ENCODE results near the gene PRAMEF5. TPM values are rescaled to one million over a fixed set of nuclear protein-coding genes. Genes with fewer than 3 reads are reported as not detected.
"Not testable (repeated sequence)": the region's sequence is repeated elsewhere in the genome, so short reads cannot be mapped to it uniquely, and the experiment has no call there.

Gene PRAMEF5
- total and polyA plus RNA-seq, 8 donors = not detected

DNA sequence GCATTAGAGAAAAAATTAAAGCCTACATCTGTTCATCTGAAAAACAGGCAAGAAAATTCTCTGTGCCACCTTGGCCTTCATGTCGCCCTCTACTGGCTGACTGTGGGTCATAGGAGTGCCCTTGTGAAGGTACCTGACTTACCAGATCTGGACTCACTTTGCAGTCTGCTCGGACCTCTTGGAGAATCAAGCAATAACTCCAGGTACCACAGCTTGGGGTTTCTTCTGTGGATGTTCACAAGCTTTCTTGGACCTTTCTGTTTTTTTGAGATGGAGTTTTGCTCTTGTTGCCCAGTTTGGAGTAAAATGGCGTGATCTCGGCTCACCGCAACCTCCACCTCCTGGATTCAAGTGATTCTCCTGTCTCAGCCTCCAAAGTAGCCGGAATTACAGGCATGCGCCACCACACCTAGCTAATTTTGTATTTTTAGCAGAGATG, 25.6 kb upstream of the PRAMEF5 start:
- TF ChIP-seq, protein P1, sequence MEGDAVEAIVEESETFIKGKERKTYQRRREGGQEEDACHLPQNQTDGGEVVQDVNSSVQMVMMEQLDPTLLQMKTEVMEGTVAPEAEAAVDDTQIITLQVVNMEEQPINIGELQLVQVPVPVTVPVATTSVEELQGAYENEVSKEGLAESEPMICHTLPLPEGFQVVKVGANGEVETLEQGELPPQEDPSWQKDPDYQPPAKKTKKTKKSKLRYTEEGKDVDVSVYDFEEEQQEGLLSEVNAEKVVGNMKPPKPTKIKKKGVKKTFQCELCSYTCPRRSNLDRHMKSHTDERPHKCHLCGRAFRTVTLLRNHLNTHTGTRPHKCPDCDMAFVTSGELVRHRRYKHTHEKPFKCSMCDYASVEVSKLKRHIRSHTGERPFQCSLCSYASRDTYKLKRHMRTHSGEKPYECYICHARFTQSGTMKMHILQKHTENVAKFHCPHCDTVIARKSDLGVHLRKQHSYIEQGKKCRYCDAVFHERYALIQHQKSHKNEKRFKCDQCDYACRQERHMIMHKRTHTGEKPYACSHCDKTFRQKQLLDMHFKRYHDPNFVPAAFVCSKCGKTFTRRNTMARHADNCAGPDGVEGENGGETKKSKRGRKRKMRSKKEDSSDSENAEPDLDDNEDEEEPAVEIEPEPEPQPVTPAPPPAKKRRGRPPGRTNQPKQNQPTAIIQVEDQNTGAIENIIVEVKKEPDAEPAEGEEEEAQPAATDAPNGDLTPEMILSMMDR (IDR thresholded peaks at IDR 0.05) = peak in 3 of 4 donors; percentile 18 to 57 (median 32)
- no peaks in the 10 kb centered on the region for H3K36me3 ChIP-seq
- intact Hi-C loops (cut with DNase I) = no loop called here
- 65 to 68% methylated on average over 7 of the region's 7 CpGs for WGBS, 2 donors
- H3K4me1 ChIP-seq = no peaks in the 10 kb centered on the region
- no peak overlapping the region for H3K4me3 ChIP-seq
- no peaks in the 10 kb centered on the region for H3K9me3 ChIP-seq
- ATAC-seq (peak in 3 of 4 donors; percentile 42 to 56 (median 46)), FAIRE-seq (no peak), DNase-seq (peak in 4 of 6 donors; percentile 18 to 69 (median 46))
- H3K27ac ChIP-seq = no peak overlapping the region
- peaks cover 0 to 3% (median 0%) of the 10 kb centered on the region in 4 donors for H3K27me3 ChIP-seq

DNA sequence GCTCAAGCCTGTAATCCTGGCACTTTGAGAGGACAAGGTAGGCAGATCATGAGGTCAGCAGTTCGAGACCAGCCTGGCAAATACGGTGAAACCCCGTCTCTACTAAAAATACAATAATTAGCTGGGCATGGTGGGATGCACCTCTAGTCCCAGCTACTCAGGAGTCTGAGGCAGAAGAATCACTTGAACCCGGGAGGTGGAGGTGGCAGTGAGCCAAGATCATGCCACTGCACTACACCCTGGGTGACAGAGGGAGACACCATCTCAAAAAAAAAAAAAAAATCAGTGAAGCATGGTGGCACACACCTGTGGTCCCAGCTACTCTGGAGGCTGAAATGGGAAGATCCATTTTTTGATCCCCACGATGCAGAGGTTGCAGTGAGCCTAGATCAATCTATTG, 23.9 kb upstream of the PRAMEF5 start:
- H3K27ac ChIP-seq; ATAC-seq; H3K4me3 ChIP-seq; DNase-seq; H3K36me3 ChIP-seq; H3K27me3 ChIP-seq; H3K4me1 ChIP-seq; H3K9me3 ChIP-seq; FAIRE-seq; intact Hi-C loops (cut with DNase I): not testable (repeated sequence)
- 68 to 75% methylated on average over 5 of the region's 5 CpGs for WGBS, 2 donors

DNA sequence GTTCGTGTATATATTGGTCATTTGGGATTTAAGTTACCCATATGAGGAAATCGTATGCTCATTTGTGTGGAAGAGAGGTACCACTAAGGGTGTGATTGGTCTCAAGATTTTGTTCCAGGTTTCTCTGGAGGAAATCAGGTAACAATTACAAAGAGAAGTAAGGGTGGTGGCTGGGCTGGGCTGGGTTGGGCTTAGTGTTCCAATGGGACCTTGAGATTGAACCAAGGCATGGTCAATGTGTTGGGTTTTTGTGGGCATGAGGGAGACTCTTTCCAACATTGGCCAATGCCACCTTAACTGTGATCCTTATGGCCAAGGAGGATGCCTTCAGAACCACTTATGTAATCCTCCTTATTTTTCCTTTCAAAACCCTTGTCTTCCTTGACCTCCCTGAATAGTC, 23.4 kb upstream of the PRAMEF5 start:
- H3K9me3 ChIP-seq; H3K27me3 ChIP-seq; H3K36me3 ChIP-seq; DNase-seq; FAIRE-seq; ATAC-seq; H3K4me1 ChIP-seq; H3K27ac ChIP-seq; intact Hi-C loops (cut with DNase I); H3K4me3 ChIP-seq: not testable (repeated sequence)
- WGBS, 2 donors = 57 to 64% methylated on average over 2 of the region's 2 CpGs

DNA sequence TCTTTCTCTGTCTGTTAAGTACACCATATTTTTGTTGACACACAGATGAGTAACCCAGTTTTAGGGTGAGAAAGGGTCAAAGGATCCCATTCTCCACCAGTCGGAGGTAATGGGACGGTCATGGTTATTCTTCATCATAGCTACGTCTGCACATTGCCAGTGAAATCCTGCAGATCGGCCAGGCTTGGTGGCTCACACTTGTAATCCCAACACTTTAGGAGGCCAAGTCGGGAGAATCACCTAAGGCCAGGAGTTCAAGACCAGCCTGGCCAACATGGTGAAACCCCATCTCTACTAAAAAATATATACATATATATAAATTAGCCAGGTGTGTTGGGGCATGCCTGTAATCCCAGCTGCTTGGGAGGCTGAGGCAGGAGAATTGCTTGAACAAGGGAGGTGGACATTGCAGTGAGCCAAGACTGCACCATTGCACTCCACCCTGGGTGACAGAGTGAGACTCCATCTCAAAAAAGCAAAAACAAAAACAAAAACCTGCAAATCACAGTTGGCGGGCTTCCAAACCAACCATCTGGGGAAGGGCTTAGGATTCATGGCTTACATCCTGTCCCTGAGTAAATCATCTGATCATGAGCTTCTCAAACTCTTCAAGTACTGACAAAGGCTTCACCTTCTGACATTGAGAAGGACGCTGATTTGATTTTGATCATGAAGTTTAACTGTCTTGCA, 22.8 kb upstream of the PRAMEF5 start:
- H3K9me3 ChIP-seq; H3K4me3 ChIP-seq; H3K4me1 ChIP-seq; H3K27me3 ChIP-seq; H3K27ac ChIP-seq; H3K36me3 ChIP-seq; intact Hi-C loops (cut with DNase I); FAIRE-seq; ATAC-seq: not testable (repeated sequence)
- WGBS, 2 donors = 66 to 72% methylated on average over 7 of the region's 7 CpGs
- peak in 1 of 6 donors; percentile 8 for DNase-seq

DNA sequence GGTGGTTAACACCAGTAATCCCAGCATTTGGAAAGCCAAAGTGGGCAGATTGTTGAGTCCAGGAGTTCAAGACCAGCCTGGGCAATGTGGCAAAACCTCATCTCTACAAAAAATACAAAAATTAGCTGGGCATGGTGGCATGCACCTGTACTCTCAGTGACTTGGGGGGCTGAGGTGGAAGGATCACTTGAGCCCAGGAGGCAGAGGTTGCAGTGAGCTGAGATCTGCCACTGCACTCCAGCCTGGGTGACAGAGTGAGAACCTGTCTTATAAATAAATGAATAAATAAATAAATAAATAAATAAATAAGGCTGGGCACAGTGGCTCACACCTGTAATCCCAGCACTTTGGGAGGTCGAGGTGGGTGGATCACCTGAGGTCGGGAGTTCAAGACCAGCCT, 21.9 kb upstream of the PRAMEF5 start:
- WGBS, 2 donors = 38 to 39% methylated on average over 2 of the region's 2 CpGs
- H3K27me3 ChIP-seq; ATAC-seq; FAIRE-seq; intact Hi-C loops (cut with DNase I); H3K36me3 ChIP-seq; H3K27ac ChIP-seq; H3K9me3 ChIP-seq; H3K4me1 ChIP-seq; H3K4me3 ChIP-seq: not testable (repeated sequence)
- peak in 1 of 6 donors; percentile 11 for DNase-seq

DNA sequence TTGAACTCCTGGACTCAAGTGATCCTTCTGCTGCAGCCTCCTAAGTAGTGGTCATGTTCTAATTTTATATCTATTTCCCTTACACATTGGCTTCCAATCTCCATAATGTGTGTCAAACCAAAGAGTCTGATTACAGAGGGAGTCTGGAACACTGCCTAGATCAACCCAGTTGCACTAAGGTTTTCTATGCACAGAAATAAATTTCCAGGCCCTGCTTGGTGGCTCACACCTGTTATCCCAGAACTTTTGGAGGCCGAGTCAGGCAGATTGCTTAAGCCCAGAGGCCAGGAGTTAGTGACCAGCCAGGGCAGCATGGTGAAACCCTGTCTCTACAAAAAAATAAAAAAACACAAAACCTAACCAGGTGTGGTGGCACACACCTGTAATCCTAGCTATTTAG, 19.9 kb upstream of the PRAMEF5 start:
- H3K4me1 ChIP-seq; H3K27ac ChIP-seq; H3K27me3 ChIP-seq; H3K36me3 ChIP-seq; H3K9me3 ChIP-seq; FAIRE-seq; H3K4me3 ChIP-seq; intact Hi-C loops (cut with DNase I): not testable (repeated sequence)
- DNase-seq (peak in 2 of 6 donors; percentile 6 to 25), ATAC-seq (peak; percentile 52 to 88 (median 69))
- 30 to 39% methylated on average over 1 of the region's 1 CpG for WGBS, 2 donors

DNA sequence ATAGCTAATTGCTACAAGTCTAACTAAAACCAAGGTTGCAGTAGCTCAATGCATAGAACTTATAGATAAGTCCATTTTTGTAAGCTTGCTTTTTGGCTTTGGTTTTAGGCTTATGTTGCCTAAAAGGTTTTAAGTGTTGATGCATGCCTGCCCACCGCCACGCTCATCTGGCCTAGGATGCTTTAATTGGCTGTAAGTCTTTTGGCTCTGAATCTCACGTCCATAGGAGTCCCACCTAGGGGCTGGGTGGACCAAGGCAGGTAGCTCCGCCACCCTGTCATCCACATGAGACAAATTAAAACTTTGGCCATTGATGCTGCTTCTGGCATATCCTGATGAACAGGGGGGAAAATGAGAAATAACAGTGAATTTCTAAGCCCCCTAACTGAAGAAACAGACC, 16.4 kb upstream of the PRAMEF5 start:
- intact Hi-C loops (cut with DNase I); H3K36me3 ChIP-seq; H3K9me3 ChIP-seq; H3K4me3 ChIP-seq; ATAC-seq; H3K27me3 ChIP-seq; H3K27ac ChIP-seq; FAIRE-seq; H3K4me1 ChIP-seq: not testable (repeated sequence)
- peak in 1 of 6 donors; percentile 15 for DNase-seq
- WGBS, 2 donors = 70 to 76% methylated on average over 4 of the region's 4 CpGs

DNA sequence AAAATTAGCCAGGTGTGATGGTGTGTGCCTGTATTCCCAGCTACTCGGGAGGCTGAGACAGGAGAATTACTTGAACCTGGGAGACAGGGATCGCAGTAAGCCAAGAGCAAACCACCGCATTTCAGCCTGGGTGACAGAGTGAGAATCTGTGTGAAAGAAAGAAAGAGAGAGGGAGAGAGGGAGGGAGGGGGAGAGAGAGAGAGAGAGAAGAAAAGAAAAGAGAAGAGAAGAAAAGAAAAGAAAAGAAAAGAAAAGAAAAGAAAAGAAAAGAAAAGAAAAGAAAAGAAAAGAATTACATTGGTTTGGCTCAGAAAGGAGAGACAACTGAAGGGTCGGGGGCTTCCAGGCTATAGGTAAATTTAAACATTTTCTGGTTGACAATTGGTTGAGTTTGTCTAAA, 14.4 kb upstream of the PRAMEF5 start:
- H3K27ac ChIP-seq; intact Hi-C loops (cut with DNase I); H3K4me1 ChIP-seq; H3K36me3 ChIP-seq; H3K9me3 ChIP-seq; H3K27me3 ChIP-seq; H3K4me3 ChIP-seq; ATAC-seq; DNase-seq; FAIRE-seq: not testable (repeated sequence)
- WGBS, 2 donors = 69 to 79% methylated on average over 4 of the region's 4 CpGs

DNA sequence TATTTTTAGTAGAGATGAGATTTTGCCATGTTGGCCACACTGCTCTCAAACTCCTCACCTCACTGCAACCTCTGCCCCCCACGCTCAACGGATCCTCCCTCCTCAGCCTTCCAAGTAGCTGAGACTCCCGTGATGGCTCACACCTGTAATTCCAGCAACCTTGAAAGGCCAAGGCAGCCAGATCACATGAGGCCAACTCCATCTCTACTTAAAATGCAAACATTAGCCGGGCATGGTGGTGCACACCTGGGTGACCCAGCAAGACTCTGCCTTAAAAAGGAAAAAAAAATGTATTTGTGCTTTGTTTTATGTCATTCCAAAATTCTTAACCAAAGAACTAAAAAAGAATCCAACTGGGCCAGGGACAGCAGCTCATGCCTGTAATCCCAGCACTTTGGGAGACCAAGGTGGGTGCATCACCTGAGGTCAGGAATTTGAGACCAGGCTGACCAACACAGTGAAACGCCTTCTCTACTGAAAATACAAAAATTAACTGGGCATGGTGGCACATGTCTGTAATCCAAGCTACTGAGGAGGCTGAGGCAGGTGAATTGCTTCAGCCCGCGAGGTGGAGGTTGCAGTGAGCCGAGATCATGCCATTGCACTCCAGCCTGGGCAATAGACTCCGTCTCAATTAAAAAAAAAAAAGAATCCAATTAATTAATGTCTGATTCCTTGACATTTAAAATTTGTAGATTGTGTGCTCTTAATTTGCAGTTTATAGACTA, 10.3 kb upstream of the PRAMEF5 start:
- 76 to 81% methylated on average over 9 of the region's 9 CpGs for WGBS, 2 donors
- intact Hi-C loops (cut with DNase I); H3K4me1 ChIP-seq; H3K9me3 ChIP-seq; H3K27ac ChIP-seq; H3K27me3 ChIP-seq; FAIRE-seq; H3K4me3 ChIP-seq; H3K36me3 ChIP-seq; ATAC-seq; DNase-seq: not testable (repeated sequence)

DNA sequence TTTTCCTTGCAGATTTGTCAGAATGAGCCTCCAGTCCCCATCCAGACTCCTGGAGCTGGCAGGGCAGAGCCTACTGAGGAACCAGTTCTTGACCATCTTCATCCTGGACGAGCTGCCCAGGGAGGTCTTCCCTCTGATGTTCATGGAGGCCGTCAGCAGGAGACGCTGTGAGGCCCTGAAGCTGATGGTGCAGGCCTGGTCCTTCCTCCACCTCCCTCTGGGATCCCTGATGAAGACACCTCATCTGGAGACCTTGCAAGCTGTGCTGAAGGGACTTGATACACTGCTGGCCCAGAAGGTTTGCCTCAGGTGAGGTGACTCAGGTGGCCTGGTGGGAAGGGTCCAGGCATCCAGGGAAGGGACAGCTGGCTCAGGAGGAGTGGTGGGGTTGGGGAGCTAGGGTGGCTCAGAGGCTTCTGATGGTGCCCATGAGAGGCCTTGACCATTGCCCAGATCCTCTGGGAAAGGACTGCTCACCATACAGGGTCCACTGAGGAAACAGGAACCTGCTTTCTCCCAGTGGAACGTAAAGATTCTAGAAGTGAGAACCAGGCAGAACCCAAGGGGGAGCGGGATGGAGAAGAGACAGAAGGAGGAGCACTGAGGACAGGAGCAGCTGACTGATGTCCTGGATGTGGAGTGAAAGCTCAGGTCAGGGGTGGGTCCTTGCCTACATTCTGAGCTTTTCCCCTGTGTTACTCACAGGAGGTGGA, 8.0 kb upstream of the PRAMEF5 start:
- H3K36me3 ChIP-seq; DNase-seq; H3K4me1 ChIP-seq; H3K4me3 ChIP-seq; H3K27me3 ChIP-seq; intact Hi-C loops (cut with DNase I); ATAC-seq; H3K27ac ChIP-seq; FAIRE-seq; H3K9me3 ChIP-seq: not testable (repeated sequence)
- WGBS, 2 donors = 68 to 75% methylated on average over 5 of the region's 5 CpGs

DNA sequence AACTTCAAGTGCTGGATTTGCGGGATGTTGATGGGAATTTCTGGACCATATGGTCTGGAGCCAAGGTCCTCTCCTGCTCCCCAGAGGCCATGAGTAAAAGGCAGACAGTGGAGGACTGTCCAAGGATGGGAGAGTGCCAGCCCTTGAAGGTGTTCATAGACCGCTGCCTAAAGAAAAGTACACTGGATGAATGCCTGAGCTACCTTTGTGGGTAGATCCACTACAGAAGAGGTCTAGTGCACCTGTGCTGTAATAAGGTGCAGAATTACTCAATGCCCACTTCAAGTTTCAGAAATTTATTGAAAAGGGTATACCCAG, 7.5 kb upstream of the PRAMEF5 start:
- WGBS, 2 donors = 83 to 88% methylated on average over 2 of the region's 2 CpGs
- FAIRE-seq; ATAC-seq; intact Hi-C loops (cut with DNase I); H3K4me1 ChIP-seq; H3K27ac ChIP-seq; H3K27me3 ChIP-seq; H3K4me3 ChIP-seq; H3K9me3 ChIP-seq; DNase-seq; H3K36me3 ChIP-seq: not testable (repeated sequence)
